Measurements from ENCODE around the gene HDDC2.

DNA sequence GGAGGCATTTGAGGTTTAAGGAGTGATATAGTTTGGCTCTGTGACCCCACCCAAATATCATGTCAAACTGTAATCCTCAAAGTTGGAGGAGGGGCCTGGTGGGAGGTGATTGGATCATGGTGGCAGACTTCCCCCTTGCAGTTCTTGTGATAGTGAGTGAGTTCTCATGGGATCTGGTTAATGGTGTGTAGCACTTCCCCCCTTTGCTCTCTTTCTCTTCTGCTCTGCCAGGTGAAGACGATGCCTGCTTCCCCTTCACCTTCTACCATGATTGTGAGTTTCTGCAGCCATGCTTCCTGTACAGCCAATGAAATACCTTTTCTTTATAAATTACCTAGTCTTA lies 1.7 kb upstream of the HDDC2 start:
- TF ChIP-seq, protein P1, sequence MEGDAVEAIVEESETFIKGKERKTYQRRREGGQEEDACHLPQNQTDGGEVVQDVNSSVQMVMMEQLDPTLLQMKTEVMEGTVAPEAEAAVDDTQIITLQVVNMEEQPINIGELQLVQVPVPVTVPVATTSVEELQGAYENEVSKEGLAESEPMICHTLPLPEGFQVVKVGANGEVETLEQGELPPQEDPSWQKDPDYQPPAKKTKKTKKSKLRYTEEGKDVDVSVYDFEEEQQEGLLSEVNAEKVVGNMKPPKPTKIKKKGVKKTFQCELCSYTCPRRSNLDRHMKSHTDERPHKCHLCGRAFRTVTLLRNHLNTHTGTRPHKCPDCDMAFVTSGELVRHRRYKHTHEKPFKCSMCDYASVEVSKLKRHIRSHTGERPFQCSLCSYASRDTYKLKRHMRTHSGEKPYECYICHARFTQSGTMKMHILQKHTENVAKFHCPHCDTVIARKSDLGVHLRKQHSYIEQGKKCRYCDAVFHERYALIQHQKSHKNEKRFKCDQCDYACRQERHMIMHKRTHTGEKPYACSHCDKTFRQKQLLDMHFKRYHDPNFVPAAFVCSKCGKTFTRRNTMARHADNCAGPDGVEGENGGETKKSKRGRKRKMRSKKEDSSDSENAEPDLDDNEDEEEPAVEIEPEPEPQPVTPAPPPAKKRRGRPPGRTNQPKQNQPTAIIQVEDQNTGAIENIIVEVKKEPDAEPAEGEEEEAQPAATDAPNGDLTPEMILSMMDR (IDR thresholded peaks at IDR 0.05), result no peak
- TF ChIP-seq EP300 (IDR thresholded peaks at IDR 0.05), result no peak
